Neural cell (in vitro differentiated cells): ENCODE data around the gene F11R. TPM values are rescaled to one million over a fixed set of nuclear protein-coding genes. Genes with fewer than 3 reads are reported as not detected.

Experiments used
- H2AFZ ChIP-seq: fragments of 200-600, 300-800 bp; sonication (generic), shearing (Covaris generic); 2 replicates; pipeline ENCODE4 v1.6.0; 2014; ENCODE audit warnings: low read depth, mild to moderate bottlenecking, antibody characterized with exemption, low read length, moderate library complexity
- H3F3A ChIP-seq: fragments of 200-600 bp; shearing (Covaris generic); 2 replicates; pipeline ENCODE4 v1.6.1; 2016; ENCODE audit warnings: mild to moderate bottlenecking, moderate library complexity, mixed read lengths, antibody characterized with exemption, low read length; ENCODE audit not compliant: insufficient read depth, poor library complexity, severe bottlenecking
- H3K27ac ChIP-seq: fragments of 200-600, 300-800 bp; sonication (generic), shearing (Covaris generic); 2 replicates; pipeline ENCODE4 v1.5.1; 2014; ENCODE audit warnings: mild to moderate bottlenecking, low read length, moderate library complexity
- H3K27me3 ChIP-seq: fragments of 300-800, 200-600 bp; sonication (generic), shearing (Covaris generic); 2 replicates; pipeline ENCODE4 v1.6.0; 2014; ENCODE audit warnings: mild to moderate bottlenecking, low read depth, low read length, moderate library complexity; ENCODE audit not compliant: insufficient read depth
- H3K36me3 ChIP-seq: fragments of 300-800, 200-600 bp; sonication (generic), shearing (Covaris generic); 2 replicates; pipeline ENCODE4 v1.5.1; 2014; ENCODE audit warnings: mild to moderate bottlenecking, antibody characterized with exemption, low read length, moderate library complexity; ENCODE audit not compliant: insufficient read depth
- H3K4me2 ChIP-seq: fragments of 300-800, 200-600 bp; sonication (generic), shearing (Covaris generic); 2 replicates; pipeline ENCODE4 v1.6.0; 2014; ENCODE audit warnings: mild to moderate bottlenecking, low read length
- H3K4me3 ChIP-seq: fragments of 300-800, 200-600 bp; sonication (generic), shearing (Covaris generic); 2 replicates; pipeline ENCODE4 v1.5.1; 2014; ENCODE audit warnings: mild to moderate bottlenecking, low read length, moderate library complexity
- H3K79me2 ChIP-seq: fragments of 200-600 bp; shearing (Covaris generic); replicated peaks from 2 replicates; pipeline ENCODE4 v1.6.0; 2014; ENCODE audit warnings: mild to moderate bottlenecking, low read length, moderate library complexity; ENCODE audit not compliant: insufficient read depth
- H3K9ac ChIP-seq: fragments of 300-800, 200-600 bp; sonication (generic), shearing (Covaris generic); 2 replicates; pipeline ENCODE4 v1.6.1; 2016; ENCODE audit warnings: mild to moderate bottlenecking, low read length, mixed read lengths
- H3K9me2 ChIP-seq: fragments of 200-600 bp; shearing (Covaris generic); 2 replicates; pipeline ENCODE4 v1.6.1; 2016; ENCODE audit warnings: mild to moderate bottlenecking, low read length, mixed read lengths; ENCODE audit not compliant: insufficient read depth
- H3K9me3 ChIP-seq: fragments of 200-600, 300-800 bp; sonication (generic), shearing (Covaris generic); 2 replicates; pipeline ENCODE4 v1.6.1; 2016; ENCODE audit warnings: mild to moderate bottlenecking, mixed run types, low read length, moderate library complexity, mixed read lengths
- H4K20me1 ChIP-seq: fragments of 200-600 bp; shearing (Covaris generic); 2 replicates; pipeline ENCODE4 v1.6.1; 2016; ENCODE audit warnings: mild to moderate bottlenecking, mixed run types; ENCODE audit not compliant: insufficient read depth
- EP300 ChIP-seq: fragments of 450-650 bp; conservative IDR thresholded peaks from 2 replicates; pipeline ENCODE4 v1.6.1; 2014; ENCODE audit warnings: antibody characterized with exemption, mild to moderate bottlenecking, moderate library complexity; ENCODE audit not compliant: poor library complexity, severe bottlenecking
- EZH2 ChIP-seq: fragments of 200-600, 300-800 bp; shearing (Covaris generic), sonication (generic); IDR thresholded peaks from 2 replicates; pipeline ENCODE4 v1.6.1; 2014; ENCODE audit warnings: antibody characterized with exemption, low read length, borderline replicate concordance, mild to moderate bottlenecking; ENCODE audit not compliant: insufficient read depth, poor library complexity, severe bottlenecking
- MXI1 ChIP-seq: fragments of 450-650 bp; conservative IDR thresholded peaks from 2 replicates; pipeline ENCODE4 v1.6.1; 2014; ENCODE audit warnings: antibody characterized with exemption, mild to moderate bottlenecking; ENCODE audit not compliant: poor library complexity, severe bottlenecking
- POLR2AphosphoS5 ChIP-seq: IDR thresholded peaks from 2 replicates; pipeline ENCODE4 v1.6.1; 2012
- RAD21 ChIP-seq: fragments of 450-650 bp; conservative IDR thresholded peaks from 2 replicates; pipeline ENCODE4 v1.6.1; 2014; ENCODE audit warnings: antibody characterized with exemption, mild to moderate bottlenecking, moderate library complexity
- REST ChIP-seq: IDR thresholded peaks from 2 replicates; pipeline ENCODE4 v1.6.1; 2012; ENCODE audit warnings: borderline replicate concordance
- SMC3 ChIP-seq: fragments of 450-650 bp; conservative IDR thresholded peaks from 2 replicates; pipeline ENCODE4 v1.6.1; 2014; ENCODE audit warnings: antibody characterized with exemption, mild to moderate bottlenecking, moderate library complexity; ENCODE audit not compliant: poor library complexity
- TAF1 ChIP-seq: IDR thresholded peaks from 2 replicates; pipeline ENCODE4 v1.6.1; 2012; ENCODE audit warnings: low read depth
- polyA plus RNA-seq: library from polyadenylated mRNA; depleted of rRNA; stranded (reverse); fragments of >200 nt; gene quantifications from 2 replicates; pipeline ENCODE4 v1.2.3, GENCODE V29; 2014
- TF ChIP-seq, protein P1 (sequence below): fragments of 450-650 bp; IDR thresholded peaks from 2 replicates; pipeline ENCODE4 v1.5.1; 2014; ENCODE audit warnings: antibody characterized with exemption, mild to moderate bottlenecking, moderate library complexity; ENCODE audit not compliant: poor library complexity, severe bottlenecking

F11R gene
- polyA plus RNA-seq, 1 donor from 2014 or later: 7.3 TPM

DNA sequence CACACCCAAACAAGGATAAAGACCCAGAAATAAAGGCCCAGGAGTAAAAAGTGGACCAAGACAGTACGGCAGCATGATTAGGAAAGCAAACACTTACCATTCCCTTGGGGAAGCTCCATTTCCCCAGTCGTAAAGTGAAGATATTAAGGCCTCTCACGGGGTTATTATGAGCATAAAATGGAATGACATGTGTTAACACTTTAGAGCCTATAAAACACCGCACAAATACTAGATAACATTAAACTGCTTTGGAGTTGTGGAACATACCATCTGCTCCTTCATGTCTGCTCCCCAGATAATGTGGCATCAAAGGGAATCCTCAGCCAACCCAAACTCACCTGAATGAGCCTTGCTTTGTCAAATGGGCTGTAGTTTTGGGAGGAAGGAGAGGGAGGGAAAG lies 57.4 kb downstream of the F11R start:
- no peaks in the 10 kb centered on the region for H3K9me3 ChIP-seq
- H3K36me3 ChIP-seq: no peaks in the 10 kb centered on the region
- H2AFZ ChIP-seq: no peak overlapping the region
- H3K9ac ChIP-seq: no peak overlapping the region
- H3K27ac ChIP-seq: no peak overlapping the region
- H3K27me3 ChIP-seq: no peaks in the 10 kb centered on the region
- no peaks in the 10 kb centered on the region for H3K79me2 ChIP-seq
- H3K4me2 ChIP-seq: no peak overlapping the region
- H3K4me3 ChIP-seq: no peak overlapping the region
- H4K20me1 ChIP-seq: no peaks in the 10 kb centered on the region
- H3K9me2 ChIP-seq: no peaks in the 10 kb centered on the region
- TF ChIP-seq POLR2AphosphoS5 (no peak), SMC3 (no peak), TAF1 (no peak), EZH2 (no peak), REST (no peak), EP300 (no peak), MXI1 (no peak), RAD21 (no peak)
- TF ChIP-seq, protein P1, sequence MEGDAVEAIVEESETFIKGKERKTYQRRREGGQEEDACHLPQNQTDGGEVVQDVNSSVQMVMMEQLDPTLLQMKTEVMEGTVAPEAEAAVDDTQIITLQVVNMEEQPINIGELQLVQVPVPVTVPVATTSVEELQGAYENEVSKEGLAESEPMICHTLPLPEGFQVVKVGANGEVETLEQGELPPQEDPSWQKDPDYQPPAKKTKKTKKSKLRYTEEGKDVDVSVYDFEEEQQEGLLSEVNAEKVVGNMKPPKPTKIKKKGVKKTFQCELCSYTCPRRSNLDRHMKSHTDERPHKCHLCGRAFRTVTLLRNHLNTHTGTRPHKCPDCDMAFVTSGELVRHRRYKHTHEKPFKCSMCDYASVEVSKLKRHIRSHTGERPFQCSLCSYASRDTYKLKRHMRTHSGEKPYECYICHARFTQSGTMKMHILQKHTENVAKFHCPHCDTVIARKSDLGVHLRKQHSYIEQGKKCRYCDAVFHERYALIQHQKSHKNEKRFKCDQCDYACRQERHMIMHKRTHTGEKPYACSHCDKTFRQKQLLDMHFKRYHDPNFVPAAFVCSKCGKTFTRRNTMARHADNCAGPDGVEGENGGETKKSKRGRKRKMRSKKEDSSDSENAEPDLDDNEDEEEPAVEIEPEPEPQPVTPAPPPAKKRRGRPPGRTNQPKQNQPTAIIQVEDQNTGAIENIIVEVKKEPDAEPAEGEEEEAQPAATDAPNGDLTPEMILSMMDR: no peak
- H3F3A ChIP-seq: no peaks in the 10 kb centered on the region

DNA sequence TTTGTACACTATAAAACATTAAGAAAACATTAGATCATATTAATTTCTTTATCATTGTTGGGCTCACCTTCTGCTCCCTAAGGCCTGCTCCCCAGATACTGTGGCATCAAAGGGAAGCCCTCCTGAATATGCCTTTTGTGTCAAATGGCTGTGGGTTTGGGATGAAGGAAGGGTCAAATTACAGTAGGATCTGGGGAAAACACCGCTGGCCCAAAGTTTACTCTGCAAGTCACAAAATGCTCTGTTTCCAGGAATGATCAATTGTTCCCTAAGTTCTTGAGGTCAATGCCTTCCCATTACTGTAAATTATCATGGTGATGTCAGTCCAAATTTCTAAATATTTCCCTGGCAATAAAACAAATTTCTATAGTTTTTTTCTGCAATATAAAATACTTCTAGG lies 59.5 kb downstream of the F11R start:
- Histone ChIP-seq H3K27me3 (no peaks in the 10 kb centered on the region), H3K9me2 (no peaks in the 10 kb centered on the region), H3F3A (no peaks in the 10 kb centered on the region), H3K4me2 (no peak overlapping the region), H3K9me3 (no peaks in the 10 kb centered on the region), H3K9ac (no peak overlapping the region), H3K36me3 (no peaks in the 10 kb centered on the region), H4K20me1 (no peaks in the 10 kb centered on the region), H3K79me2 (no peaks in the 10 kb centered on the region), H2AFZ (no peak overlapping the region), H3K27ac (no peak overlapping the region), H3K4me3 (no peak overlapping the region)
- TF ChIP-seq MXI1 (no peak), EP300 (no peak), REST (no peak), RAD21 (no peak), POLR2AphosphoS5 (no peak), EZH2 (no peak), TAF1 (no peak), SMC3 (no peak)
- TF ChIP-seq, protein P1: no peak
